ENCODE results near the gene SPDYE4. TPM values are rescaled to one million over a fixed set of nuclear protein-coding genes. Genes with fewer than 3 reads are reported as not detected.

The SPDYE4 gene
- total RNA-seq, 1 experiment from 2014 or later: not detected

DNA sequence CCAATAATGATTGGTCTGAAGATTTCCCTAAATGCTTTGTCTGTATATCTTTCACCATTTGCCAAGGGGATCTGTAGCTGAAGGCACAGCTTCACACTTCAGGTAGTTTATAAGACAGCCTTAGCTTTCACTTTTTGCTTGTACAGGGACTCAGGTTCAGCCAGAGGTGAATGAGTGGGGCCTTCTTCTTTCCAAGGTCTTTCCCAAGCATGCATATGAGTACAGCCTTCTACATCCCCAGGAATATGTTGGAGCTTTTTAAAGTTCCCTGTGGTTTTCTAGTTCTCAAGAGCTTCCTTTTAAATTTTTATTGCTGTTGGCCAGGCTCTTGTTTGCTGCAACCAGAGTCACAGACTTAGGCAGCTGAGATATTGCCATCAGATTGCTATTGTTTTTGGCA lies 17.9 kb upstream of the SPDYE4 start:
- POLR2A ChIA-PET: interaction anchor here (0.5 kb wide), 1 partner anchor 445 kb away, joined by 7 read pairs; no protein-coding TSS in a partner anchor

DNA sequence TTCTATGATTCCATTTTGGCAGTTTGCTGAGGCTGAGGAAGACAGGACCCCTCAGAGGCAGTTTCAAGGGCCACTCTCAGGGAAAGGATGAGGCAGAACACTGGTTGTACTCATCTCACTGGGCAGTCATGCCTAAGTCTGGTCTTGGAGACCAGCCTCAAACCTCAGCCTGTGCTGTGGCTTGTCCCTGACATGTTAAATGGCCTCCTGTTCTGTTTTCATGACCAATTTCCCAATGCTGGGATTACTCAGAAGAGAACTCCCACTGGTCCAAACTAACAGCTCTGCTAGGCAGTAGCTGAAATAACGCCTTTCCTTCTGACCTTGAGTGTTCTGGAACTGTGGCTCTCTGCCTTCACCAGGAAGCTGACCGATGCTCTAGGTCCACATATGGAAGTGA lies 8.4 kb upstream of the SPDYE4 start:
- peaks cover 3% of the 10 kb centered on the region for H3K27me3 ChIP-seq (ENCODE audit: control insufficient read depth, insufficient read depth, low read length)
- intact Hi-C loops (cut with micrococcal nuclease; ENCODE audit: unreplicated experiment) (no loop called here), in situ Hi-C loops (cut with HindIII; ENCODE audit: low pct_unique_long_range_greater_than_20kb, low sequenced_read_pairs) (no loop called here)
- no peak overlapping the region for H3K4me3 ChIP-seq (ENCODE audit: low read depth in 2 of 2, low read length in 2 of 2)
- ATAC-seq (no peak), DNase-seq (ENCODE audit: low read depth, low spot score) (no peak)
- POLR2A ChIA-PET: no interaction called here
- H3K9me3 ChIP-seq (ENCODE audit: control insufficient read depth, insufficient read depth, low read depth, low read length): no peaks in the 10 kb centered on the region
- no TSS peak for BruUV-seq (replicated peaks)
- CTCF ChIA-PET: no interaction called here
- H3K36me3 ChIP-seq (ENCODE audit: control insufficient read depth, insufficient read depth, low read length): no peaks in the 10 kb centered on the region
- no peak overlapping the region for H3K27ac ChIP-seq (ENCODE audit: low read length)
- TF ChIP-seq SIN3A (IDR thresholded peaks at IDR 0.05; ENCODE audit: borderline replicate concordance, insufficient read depth, low read depth, low read length): no peak
- H3K4me1 ChIP-seq (ENCODE audit: control insufficient read depth, insufficient read depth, low read length): no peaks in the 10 kb centered on the region

More for the DNA sequence above, 17.9 kb upstream of the SPDYE4 start:
- Histone ChIP-seq H3K36me3 (ENCODE audit: control insufficient read depth, insufficient read depth, low read length) (no peaks in the 10 kb centered on the region), H3K27ac (ENCODE audit: low read length) (no peak overlapping the region), H3K27me3 (ENCODE audit: control insufficient read depth, insufficient read depth, low read length) (peaks cover 8% of the 10 kb centered on the region), H3K9me3 (ENCODE audit: control insufficient read depth, insufficient read depth, low read depth, low read length) (no peaks in the 10 kb centered on the region), H3K4me1 (ENCODE audit: control insufficient read depth, insufficient read depth, low read length) (no peaks in the 10 kb centered on the region), H3K4me3 (ENCODE audit: low read depth in 2 of 2, low read length in 2 of 2) (no peak overlapping the region)
- DNase-seq (ENCODE audit: low read depth, low spot score) (no peak), ATAC-seq (no peak)
- intact Hi-C loops (cut with micrococcal nuclease; ENCODE audit: unreplicated experiment) (no loop called here), in situ Hi-C loops (cut with HindIII; ENCODE audit: low pct_unique_long_range_greater_than_20kb, low sequenced_read_pairs) (no loop called here)
- no TSS peak for BruUV-seq (replicated peaks)
- CTCF ChIA-PET: interaction anchor here (1.0 kb wide), 1 partner anchor 10 kb away, joined by 3 read pairs; no protein-coding TSS in a partner anchor
- TF ChIP-seq, protein P1, sequence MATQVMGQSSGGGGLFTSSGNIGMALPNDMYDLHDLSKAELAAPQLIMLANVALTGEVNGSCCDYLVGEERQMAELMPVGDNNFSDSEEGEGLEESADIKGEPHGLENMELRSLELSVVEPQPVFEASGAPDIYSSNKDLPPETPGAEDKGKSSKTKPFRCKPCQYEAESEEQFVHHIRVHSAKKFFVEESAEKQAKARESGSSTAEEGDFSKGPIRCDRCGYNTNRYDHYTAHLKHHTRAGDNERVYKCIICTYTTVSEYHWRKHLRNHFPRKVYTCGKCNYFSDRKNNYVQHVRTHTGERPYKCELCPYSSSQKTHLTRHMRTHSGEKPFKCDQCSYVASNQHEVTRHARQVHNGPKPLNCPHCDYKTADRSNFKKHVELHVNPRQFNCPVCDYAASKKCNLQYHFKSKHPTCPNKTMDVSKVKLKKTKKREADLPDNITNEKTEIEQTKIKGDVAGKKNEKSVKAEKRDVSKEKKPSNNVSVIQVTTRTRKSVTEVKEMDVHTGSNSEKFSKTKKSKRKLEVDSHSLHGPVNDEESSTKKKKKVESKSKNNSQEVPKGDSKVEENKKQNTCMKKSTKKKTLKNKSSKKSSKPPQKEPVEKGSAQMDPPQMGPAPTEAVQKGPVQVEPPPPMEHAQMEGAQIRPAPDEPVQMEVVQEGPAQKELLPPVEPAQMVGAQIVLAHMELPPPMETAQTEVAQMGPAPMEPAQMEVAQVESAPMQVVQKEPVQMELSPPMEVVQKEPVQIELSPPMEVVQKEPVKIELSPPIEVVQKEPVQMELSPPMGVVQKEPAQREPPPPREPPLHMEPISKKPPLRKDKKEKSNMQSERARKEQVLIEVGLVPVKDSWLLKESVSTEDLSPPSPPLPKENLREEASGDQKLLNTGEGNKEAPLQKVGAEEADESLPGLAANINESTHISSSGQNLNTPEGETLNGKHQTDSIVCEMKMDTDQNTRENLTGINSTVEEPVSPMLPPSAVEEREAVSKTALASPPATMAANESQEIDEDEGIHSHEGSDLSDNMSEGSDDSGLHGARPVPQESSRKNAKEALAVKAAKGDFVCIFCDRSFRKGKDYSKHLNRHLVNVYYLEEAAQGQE (IDR thresholded peaks at IDR 0.05; ENCODE audit: insufficient read depth in 1 of 2, low read depth in 2 of 2, low read length in 1 of 2): no peak
- TF ChIP-seq SIN3A (IDR thresholded peaks at IDR 0.05; ENCODE audit: borderline replicate concordance, insufficient read depth, low read depth, low read length) (no peak), TCF7L2 (IDR thresholded peaks at IDR 0.05; ENCODE audit: low read depth, low read length) (no peak), POLR2AphosphoS5 (IDR thresholded peaks at IDR 0.05; ENCODE audit: low read depth, low read length) (no peak)
- TF ChIP-seq, protein P2, sequence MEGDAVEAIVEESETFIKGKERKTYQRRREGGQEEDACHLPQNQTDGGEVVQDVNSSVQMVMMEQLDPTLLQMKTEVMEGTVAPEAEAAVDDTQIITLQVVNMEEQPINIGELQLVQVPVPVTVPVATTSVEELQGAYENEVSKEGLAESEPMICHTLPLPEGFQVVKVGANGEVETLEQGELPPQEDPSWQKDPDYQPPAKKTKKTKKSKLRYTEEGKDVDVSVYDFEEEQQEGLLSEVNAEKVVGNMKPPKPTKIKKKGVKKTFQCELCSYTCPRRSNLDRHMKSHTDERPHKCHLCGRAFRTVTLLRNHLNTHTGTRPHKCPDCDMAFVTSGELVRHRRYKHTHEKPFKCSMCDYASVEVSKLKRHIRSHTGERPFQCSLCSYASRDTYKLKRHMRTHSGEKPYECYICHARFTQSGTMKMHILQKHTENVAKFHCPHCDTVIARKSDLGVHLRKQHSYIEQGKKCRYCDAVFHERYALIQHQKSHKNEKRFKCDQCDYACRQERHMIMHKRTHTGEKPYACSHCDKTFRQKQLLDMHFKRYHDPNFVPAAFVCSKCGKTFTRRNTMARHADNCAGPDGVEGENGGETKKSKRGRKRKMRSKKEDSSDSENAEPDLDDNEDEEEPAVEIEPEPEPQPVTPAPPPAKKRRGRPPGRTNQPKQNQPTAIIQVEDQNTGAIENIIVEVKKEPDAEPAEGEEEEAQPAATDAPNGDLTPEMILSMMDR (IDR thresholded peaks at IDR 0.05): no peak

- POLR2A ChIA-PET: no interaction called here
- Histone ChIP-seq H3K36me3 (ENCODE audit: control insufficient read depth, insufficient read depth, low read length) (no peaks in the 10 kb centered on the region), H3K4me1 (ENCODE audit: control insufficient read depth, insufficient read depth, low read length) (no peaks in the 10 kb centered on the region), H3K27me3 (ENCODE audit: control insufficient read depth, insufficient read depth, low read length) (peaks cover 11% of the 10 kb centered on the region), H3K4me3 (ENCODE audit: low read depth in 2 of 2, low read length in 2 of 2) (no peak overlapping the region), H3K27ac (ENCODE audit: low read length) (no peak overlapping the region), H3K9me3 (ENCODE audit: control insufficient read depth, insufficient read depth, low read depth, low read length) (no peaks in the 10 kb centered on the region)
- BruUV-seq (replicated peaks): no TSS peak
- in situ Hi-C loops (cut with HindIII; ENCODE audit: low pct_unique_long_range_greater_than_20kb, low sequenced_read_pairs): no loop called here
- no peak for ATAC-seq
- TF ChIP-seq, protein P1 (IDR thresholded peaks at IDR 0.05; ENCODE audit: insufficient read depth in 1 of 2, low read depth in 2 of 2, low read length in 1 of 2): no peak
- TF ChIP-seq, protein P2 (IDR thresholded peaks at IDR 0.05): no peak
- no peak for TF ChIP-seq TCF7L2 (IDR thresholded peaks at IDR 0.05; ENCODE audit: low read depth, low read length)
- TF ChIP-seq POLR2AphosphoS5 (IDR thresholded peaks at IDR 0.05; ENCODE audit: low read depth, low read length): no peak
- CTCF ChIA-PET: no interaction called here
- no peak for DNase-seq (ENCODE audit: low read depth, low spot score)
- intact Hi-C loops (cut with micrococcal nuclease; ENCODE audit: unreplicated experiment): no loop called here
Observed at GRCh38 chr17:8762012-8762411, 3.7 kb upstream of the SPDYE4 start.
